NCI-H2227 (cell line): ENCODE data around the gene RGS10.
"Not testable (repeated sequence)": the region's sequence is repeated elsewhere in the genome, so short reads cannot be mapped to it uniquely, and the experiment has no call there.

Experiments used
- DNase-seq: peaks from one replicate; lab custom pipeline; 2025; ENCODE audit not compliant: unreplicated experiment; lab: John Stamatoyannopoulos, UW

Gene RGS10

DNA sequence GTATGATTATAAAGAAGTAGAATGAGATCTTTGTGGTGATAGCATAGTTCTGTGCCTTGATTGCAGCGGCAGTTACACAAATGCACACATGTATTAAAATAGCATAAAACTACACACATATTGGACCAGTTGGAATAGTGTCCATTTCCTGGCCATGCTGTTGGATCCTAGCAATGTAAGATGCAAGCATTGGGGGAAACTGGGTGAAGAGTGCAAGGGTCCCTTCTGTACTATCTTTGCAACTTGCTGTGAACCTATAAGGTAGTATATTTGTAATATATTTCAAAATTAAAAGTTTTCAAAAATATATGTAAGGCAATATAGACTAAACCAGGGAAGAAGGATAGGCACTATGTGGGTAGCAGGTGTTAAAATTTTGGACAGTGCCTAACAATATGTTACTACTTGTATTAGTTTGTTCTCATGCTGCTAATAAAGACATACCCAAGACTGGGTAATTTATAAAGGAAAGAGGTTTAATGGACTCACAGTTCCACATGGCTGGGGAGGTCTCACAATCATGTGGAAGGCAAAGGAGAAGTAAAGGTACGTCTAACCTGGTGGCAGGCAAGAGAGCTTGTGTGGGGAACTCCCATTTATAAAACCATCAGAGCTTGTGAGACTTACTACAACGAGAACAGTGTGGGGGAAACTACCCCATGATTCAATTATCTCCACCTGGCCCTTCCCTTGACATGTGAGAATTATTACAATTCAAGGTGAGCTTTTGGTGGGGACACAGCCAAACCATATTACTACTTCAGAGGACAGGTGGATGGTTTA, 71.4 kb downstream of the RGS10 start:
- DNase-seq: no peak

DNA sequence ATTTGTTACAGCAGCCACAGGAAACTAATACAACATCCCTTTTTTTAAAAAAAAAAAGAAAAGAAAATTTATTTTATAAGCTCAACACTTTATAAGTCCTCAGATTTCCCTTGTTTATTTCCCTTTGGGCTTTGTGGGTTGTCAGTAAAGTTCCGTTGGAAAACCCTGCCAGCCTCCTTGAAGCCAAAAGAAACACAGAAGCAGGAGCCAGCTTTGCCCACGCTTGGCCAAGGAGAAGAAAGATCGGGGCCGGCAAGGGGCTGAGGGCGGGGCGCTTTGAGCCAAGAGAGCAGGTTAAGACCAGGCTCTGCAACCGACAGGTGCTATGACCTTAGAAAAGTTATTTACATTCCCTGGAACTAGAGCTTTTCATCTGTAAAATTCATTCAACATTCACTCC, 72.7 kb downstream of the RGS10 start:
- DNase-seq: no peak

DNA sequence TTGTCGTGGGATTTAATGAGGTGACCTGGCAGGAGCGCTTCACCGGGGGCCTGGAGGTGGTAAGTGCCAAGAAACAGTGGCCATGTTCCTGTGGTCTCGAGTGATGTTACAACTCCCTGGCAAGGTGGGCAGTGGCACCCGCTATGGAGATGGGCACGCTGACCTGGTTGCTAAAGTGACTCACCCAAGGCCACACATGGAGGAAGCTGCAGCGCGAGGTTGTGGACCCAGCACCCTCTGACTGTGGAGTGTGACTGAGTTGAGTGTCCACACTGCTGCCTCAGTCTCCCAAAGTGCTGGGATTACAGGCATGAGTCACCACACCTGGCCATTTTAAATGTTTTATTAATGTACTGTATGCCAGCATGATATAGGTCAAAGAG, 73.2 kb downstream of the RGS10 start:
- DNase-seq: no peak

DNA sequence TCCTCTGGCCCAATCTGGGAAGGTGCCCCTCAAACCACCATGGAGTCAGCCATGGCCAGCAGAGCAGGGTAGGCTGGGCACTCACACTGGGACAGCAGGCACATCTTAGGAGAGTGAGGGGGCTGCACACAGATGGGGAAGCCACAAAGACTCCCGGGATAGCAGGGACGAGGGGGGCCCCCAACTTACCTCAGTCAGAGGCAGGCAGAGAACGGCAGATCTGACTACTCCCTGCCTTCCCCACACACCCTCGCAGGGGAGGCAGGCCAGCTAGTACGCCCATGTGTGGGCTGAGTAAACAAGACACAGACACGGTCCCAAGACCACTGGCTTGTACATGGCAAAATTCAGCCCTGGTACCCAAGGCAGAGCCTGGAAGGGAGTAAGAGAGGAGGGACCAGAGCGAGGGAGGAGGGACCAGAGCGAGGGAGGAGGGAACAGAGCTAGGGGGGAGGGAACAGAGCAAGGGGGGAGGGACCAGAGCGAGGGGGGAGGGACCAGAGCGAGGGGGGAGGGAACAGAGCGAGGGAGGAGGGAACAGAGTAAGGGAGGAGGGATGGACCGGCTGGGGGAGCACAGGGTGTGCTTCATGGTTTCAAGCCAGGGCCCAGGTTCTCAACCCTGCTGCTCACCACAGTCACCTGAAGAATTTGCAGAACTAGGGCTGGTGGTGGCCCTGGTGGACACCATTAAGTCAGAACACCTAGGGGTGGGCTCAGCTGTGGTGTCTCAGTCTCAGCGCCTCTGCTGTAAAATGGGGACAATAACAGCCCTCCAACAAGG, 73.8 kb downstream of the RGS10 start:
- DNase-seq: no peak

DNA sequence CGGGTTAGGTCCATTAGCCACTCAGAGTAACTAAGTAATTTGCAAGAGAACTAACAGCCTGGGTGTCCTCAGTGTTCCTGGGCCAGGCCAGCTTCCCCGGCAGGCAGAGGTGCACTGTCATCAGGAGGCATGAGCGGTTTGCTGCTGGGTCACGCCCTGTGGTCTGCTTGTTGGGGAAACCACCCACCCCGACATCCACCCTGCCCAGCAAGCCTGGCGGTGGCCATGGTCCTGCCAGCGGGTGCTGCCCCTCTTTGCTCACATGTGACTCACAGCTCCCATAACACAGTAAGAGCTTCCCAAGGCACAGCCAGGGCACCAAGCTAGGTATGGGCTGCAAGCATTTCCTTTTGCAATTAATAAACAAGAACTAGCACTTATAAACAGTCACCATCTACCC, 75.9 kb downstream of the RGS10 start:
- no peak for DNase-seq

DNA sequence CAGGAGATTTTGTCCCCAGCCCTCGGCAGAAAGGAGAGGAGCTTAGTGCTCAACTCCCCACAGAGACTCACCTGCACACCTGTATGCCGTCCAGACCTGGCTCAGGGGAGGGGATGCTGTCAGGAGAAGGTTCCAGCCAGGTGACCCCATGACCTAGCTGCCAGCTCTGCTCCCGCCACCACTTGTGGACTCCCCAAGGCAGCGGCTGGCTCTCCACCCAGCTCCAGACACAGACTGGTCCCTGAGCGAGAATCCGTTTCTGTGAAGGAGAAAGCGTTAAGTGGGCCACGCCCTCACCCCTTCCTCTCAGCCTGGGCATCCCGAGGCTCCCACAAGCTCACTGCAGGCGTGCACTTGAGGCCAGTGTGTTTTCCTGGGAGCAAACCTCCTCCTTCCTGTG, 76.4 kb downstream of the RGS10 start:
- no peak for DNase-seq

DNA sequence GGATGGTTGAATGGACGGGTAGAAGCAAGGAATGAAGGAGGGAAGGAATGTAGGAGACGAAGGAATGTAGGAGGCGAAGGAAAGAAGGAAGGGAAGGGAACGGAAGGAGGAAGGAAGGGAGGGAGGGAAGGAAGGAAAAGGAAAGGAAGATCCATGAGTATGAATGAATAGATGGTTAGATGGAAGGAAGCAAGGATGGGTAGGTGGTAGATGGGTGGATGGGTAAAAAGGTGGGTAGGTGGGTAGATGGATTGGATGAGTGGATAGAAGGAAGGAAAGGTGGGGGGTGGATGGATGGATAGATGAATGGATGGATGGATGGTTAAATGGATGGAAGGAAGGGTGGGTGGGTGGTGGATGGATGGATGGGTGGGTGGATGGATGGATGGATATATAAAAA, 77.4 kb downstream of the RGS10 start:
- no peak for DNase-seq

DNA sequence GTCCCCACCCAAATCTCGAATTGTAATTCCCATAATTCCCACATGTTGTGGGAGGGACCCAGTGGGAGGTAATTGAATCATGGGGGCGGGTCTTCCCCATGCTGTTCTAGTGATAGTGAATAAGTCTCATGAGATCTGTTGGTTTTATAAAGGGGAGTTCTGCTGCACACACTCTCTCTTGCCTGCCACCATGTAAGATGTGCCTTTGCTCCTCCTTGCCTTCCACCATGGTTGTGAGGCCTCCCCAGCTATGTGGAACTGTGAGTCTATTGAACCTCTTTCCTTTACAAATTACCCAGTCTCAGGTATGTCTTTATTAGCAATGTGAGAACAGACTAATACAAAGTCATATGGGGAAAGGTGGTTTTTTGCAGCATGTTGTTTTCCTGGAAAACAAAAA, 79.3 kb downstream of the RGS10 start:
- DNase-seq: not testable (repeated sequence)

DNA sequence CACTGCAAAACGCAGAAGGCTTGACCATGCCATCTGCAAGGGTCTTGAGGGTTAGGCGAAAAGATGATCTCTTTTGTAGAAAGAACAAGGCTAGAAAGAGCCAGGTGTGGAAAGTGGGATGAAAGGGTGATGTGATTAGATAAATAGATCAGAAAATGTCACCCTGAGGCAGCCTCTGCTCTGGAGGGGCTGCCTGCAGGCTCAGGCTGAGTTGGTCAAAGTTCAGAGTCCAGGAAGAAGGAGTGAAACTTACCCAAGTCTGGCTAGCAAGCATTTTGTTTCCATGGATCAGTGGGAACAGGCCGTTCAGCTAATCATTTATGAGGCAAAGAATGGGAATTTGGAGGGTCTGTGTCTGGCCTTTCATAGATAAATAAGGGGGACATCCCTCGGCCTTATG, 79.7 kb downstream of the RGS10 start:
- no peak for DNase-seq

DNA sequence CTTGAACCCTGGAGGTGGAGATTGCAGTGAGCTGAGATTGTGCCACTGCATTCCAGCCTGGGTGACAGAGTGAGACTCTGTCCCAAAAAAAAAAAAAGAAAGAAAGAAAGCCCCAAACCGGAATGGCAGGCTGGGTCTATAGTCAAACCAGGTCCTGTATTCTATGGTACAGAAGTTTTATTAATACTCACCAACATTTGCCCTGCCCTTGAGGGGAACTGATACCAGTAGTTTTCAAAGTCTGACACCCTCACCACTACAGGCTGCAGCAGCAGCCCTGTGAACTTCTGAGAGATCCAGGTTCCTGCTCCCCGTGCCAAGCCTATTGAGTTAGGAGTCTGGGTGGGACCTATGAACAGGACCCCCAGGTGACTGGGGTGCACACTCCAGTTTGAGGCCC, 80.6 kb downstream of the RGS10 start:
- no peak for DNase-seq

DNA sequence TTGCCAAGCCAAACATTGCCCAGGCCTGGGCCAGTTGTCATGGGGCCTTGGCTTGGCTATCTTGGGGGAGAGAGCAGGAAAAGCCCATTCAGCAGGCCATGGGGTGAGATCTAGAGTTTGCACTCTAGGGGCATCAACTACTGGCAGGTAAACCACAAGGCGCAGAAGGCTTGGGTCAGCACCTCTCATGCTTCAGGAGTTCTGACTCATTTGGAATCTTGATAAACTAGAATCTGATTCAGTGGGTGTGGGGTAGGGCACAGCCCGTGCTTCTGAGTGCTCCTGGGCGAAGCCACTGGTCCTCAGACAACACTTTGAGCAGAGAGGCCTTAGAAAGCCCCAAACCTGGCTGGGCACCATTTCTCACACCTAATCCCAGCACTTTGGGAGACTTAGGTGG, 81.1 kb downstream of the RGS10 start:
- no peak for DNase-seq

DNA sequence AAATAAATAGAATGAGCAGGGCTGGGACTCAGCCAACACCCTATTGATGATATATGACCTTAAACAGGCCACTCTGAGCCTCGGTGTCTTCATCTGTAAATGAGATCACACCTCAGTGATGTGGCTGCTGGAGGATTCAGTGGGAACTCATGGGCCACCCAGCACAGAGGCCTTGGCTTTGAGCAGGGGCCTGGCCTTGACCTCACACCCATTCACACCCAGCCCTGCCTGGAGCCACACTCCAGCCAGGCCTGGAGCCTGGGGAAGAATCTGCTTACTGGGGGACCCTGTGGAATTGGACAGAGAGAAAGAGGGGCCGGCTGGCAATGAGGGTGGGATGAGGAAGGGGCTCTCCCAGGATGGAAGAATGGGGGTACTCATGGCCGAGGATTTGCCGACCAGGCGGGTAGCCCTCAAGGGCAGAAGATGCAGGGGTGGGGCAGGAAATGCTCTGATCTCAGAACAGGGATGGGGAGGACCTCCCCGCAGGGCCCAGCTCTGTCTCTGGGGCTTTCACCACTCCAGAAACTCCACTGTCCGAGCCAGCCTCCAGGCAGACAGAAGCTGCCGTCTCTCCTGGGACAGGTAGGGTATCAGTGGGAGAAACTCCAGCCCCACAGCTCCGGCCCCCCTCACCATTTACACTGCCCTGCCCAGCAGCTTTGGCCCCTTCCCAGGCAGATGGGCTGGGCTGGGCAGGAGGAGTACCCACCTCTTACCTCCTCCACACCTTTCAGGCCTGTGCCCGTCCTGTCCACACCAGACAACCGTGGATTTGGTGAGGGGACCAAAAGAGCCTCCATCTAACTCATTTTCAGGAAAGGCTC, 81.9 kb downstream of the RGS10 start:
- DNase-seq: no peak

DNA sequence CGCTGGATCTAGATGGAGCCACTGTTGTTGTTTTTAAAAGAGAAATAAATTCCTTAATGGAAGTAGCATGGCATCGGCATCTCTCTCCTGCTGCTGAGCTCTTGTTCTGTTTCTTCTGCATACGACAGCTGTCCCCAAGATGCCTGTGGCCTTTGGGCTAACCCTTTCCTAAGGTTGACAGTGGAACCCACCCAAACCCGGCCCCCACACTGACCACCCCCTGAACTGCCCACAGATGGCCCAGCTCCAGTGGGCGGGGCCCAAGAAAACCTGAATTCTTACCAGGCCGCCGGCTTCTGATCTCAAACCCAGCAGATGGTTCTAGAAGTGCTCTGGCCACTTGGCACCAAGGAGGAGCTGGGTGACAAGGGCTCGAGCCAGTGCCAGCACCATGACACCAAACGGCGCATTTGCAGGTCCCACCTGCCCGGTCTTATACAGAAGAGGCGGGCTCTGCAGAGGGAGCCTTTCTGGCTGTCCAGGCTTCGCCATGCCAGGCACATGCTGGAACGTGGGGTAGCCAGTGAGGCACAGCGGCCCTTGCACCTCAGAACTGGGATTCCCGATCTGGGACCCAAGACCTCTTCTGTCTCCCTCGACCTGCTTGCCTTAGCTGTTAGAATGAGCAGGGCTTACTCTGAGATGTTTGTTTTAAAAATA, 82.7 kb downstream of the RGS10 start:
- DNase-seq: no peak

DNA sequence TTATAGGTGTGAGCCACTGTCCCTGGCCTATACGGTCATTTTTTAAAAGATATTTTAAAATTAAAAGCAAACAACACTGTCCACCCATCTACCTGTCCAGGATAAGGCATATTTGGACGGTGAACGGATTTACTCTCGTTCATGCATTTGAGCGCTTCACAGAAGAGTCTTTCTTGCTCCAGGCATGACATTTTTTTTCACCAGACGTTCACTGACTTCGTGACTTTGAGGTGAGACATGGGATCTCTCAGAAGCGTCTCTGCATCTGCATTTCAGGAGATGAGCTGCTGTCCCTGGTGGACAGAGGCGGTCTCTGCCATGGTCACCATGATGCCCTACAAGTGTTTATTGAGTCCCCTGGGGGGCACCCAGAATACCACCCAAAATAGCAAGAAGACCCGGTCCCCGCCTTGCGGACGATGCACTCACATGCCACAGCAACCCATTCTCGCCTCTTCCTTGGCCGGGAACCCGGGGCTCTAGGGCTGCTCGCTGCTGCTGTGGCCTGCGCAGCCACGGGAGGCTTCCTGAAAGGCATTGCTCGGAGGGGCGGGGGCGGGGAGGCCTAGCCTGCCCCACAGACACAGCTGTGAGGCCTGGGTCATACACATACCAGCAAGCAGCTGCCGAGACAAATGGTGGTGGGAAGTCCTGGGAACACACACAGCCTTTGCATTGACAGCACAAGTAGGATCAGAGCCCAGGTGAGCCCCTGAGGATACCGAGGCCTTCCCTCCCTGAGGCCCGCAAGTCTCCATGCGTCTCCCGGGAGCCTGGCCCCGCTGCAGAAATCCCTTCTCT, 84.4 kb downstream of the RGS10 start:
- DNase-seq: no peak

DNA sequence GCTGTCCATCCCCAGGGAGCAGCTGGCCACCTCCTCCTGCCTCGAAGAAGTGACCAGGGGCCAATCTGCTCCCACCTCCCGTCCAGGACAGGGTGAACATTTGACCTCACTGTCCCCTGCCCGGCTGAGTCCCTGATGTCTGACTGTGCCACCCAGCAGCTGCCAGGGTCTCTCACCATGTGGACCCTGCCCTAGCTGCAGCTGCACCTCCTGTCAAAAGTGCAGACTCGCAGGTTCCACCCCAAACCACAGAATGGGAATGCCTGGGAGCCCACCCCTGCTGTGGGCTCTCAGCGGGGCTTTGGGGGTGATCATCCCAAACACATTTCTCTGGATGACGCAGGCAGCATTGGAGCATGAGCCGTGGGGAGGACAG, 86.1 kb downstream of the RGS10 start:
- no peak for DNase-seq

DNA sequence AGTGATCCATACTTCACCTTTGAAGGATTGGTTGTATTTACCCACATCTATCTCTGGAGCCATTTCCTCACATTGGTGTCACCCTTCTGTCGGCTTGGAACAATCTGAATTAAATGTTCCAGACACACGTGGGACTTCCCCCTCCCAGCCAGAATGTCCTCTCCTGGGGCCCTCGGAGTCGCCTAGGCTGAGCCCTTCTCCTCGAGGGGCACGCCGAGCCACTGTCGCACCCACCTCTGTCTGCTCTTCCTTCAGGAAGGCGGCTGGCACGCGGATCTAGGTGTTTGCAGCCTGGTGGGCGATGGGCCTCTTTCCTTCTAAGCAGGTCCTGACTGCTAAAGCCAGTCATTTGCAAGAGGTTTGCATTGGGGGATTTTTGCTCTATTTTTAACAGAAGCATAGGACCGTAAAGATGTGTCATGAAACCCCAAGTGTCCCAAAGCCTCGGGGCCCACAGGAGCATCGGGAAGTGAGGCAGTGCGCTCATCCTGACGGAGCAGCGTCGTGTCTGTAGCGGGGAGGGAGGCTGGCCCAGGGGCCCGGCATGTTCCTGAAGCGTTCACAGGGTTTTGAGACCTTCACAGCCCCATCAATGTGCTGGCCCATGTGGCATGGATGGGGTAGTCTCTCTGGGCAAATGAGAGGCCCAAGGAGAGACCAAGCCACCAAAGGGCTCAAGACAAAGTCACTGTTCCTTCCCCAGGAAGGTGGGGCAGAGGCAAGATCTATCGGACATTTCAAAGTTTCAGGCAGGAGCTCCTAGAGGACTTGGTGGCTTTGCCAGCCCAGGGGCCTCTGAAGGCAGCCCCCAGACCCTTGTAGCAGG, 86.7 kb downstream of the RGS10 start:
- no peak for DNase-seq

DNA sequence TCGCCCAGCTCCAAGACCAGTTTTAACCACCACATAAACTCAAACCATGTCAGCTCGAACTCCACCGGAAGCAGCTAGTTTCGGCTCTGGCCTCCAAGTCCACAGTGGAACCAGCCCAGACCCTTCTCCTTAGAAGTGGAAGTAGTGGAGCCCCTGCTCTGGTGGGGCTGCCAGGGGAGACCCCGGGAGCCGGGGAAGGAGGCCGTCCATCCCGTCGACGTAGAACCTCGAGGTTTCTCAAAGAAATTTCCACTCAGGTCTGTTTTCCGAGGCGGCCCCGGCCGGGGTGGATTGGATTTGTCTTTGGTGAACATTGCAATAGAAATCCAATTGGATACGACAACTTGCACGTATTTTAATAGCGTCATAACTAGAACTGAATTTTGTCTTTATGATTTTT, 87.5 kb downstream of the RGS10 start:
- no peak for DNase-seq

DNA sequence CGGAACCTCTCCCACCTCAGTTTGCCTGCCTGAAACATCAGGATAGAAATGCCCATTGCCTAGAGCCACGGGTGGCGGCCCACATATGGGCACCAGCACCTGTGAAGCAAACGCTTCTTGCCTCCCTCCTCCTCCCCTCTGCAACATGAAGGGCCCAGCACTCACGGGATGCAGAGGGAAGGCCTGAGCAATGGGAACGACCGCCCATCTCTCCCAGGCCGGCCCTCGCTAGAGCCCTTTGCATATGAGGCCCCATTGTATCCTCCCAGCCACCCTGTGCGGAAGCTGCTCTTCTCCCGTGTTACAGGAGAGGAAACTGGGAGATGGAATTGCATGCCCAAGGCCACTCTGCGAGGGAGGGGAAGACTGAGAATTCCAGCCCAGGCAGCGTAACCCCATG, 88.2 kb downstream of the RGS10 start:
- no peak for DNase-seq

DNA sequence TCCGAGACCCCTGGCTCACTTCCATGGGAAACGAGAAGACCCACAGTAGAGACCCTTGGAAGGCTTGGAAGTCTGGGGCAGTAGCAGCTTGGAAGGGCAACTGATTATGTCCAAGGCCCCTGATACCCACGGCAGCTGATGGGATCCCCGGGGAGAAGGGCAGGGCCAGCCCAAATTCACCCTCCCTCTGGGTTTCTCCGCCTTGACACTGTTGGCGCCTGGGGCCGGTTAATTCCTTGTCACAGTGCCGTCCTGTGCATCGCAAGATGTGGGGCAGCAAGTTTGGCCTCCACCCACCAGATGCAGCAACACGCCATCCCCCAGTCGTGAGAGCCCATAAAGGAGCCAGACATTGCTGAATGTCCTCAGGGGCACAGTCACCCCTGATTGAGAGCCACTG, 89.2 kb downstream of the RGS10 start:
- no peak for DNase-seq

DNA sequence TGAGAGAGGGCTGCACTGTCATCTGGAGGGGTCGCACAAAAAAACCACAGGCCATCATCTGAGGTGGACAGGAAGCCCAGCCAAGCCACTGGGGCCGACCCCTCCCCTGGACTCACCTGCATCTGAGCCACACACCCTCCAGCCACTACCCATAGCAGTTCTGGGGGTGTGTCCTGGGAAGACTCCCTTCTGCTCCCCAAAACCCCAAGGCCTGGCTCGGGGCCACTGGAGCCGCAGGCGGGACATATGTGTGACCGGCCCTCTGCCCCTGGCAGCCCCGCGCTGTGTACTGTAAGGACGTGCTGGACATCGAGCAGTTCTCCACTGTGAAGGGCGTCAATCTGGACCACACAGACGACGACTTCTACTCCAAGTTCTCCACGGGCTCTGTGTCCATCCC, 90.1 kb downstream of the RGS10 start:
- DNase-seq: no peak
